ENCODE measurements around the gene SCYGR6.
A peak's percentile ranks its signal among the peaks of the same experiment; 100 is the strongest.
"Not testable (repeated sequence)": the region's sequence is repeated elsewhere in the genome, so short reads cannot be mapped to it uniquely, and the experiment has no call there.

Gene SCYGR6

GRCh38 chr2:227740705-227741104 is 16.1 kb upstream of the SCYGR6 start:
- H3K4me3 ChIP-seq (ENCODE audit: low read depth, low read length); in situ Hi-C loops (cut with HindIII; ENCODE audit: low sequenced_read_pairs); DNase-seq (ENCODE audit: low read depth): not testable (repeated sequence)
- peak; percentile 12 for TF ChIP-seq CTCF (IDR thresholded peaks at IDR 0.05; ENCODE audit: low read depth, low read length, missing control alignments)

GRCh38 chr2:227739351-227739750 is 14.8 kb upstream of the SCYGR6 start:
- in situ Hi-C loops (cut with HindIII; ENCODE audit: low sequenced_read_pairs): no loop called here

GRCh38 chr2:227728035-227728434 is 3.5 kb upstream of the SCYGR6 start, which contains the start of gene SCYGR7:
Gene SCYGR7, plus strand, starts transcription at chr2:227728335. Its CDS starts 0 bp downstream, at chr2:227728335.
- in situ Hi-C loops (cut with HindIII; ENCODE audit: low sequenced_read_pairs): no loop called here
- H3K4me3 ChIP-seq (ENCODE audit: low read depth, low read length): no peak within 1 kb of the TSS
- DNase-seq (ENCODE audit: low read depth): no peak
- no peak for TF ChIP-seq CTCF (IDR thresholded peaks at IDR 0.05; ENCODE audit: low read depth, low read length, missing control alignments)

More at GRCh38 chr2:227739351-227739750, 14.8 kb upstream of the SCYGR6 start:
- H3K4me3 ChIP-seq (ENCODE audit: low read depth, low read length): no peak overlapping the region
- DNase-seq (ENCODE audit: low read depth): no peak
- no peak for TF ChIP-seq CTCF (IDR thresholded peaks at IDR 0.05; ENCODE audit: low read depth, low read length, missing control alignments)

GRCh38 chr2:227722821-227723220 is 1.7 kb downstream of the SCYGR6 start:
- H3K4me3 ChIP-seq (ENCODE audit: low read depth, low read length); DNase-seq (ENCODE audit: low read depth); in situ Hi-C loops (cut with HindIII; ENCODE audit: low sequenced_read_pairs): not testable (repeated sequence)

- in situ Hi-C loops (cut with HindIII; ENCODE audit: low sequenced_read_pairs): no loop called here
- no peak for TF ChIP-seq CTCF (IDR thresholded peaks at IDR 0.05; ENCODE audit: low read depth, low read length, missing control alignments)
- H3K4me3 ChIP-seq (ENCODE audit: low read depth, low read length): no peak overlapping the region
- no peak for DNase-seq (ENCODE audit: low read depth)
Measured at GRCh38 chr2:227720680-227721079, 3.9 kb downstream of the SCYGR6 start.

- in situ Hi-C loops (cut with HindIII; ENCODE audit: low sequenced_read_pairs): no loop called here
Measured at GRCh38 chr2:227719641-227720040, 4.9 kb downstream of the SCYGR6 start.

More at GRCh38 chr2:227719641-227720040, 4.9 kb downstream of the SCYGR6 start:
- H3K4me3 ChIP-seq (ENCODE audit: low read depth, low read length): no peak overlapping the region
- no peak for DNase-seq (ENCODE audit: low read depth)
- no peak for TF ChIP-seq CTCF (IDR thresholded peaks at IDR 0.05; ENCODE audit: low read depth, low read length, missing control alignments)
